HT1080 (cell line): ENCODE measurements around the gene BRSK2. TPM values are rescaled to one million over a fixed set of nuclear protein-coding genes. Genes with fewer than 3 reads are reported as not detected.
"Not testable (repeated sequence)": the region's sequence is repeated elsewhere in the genome, so short reads cannot be mapped to it uniquely, and the experiment has no call there.

Experiments
- DNase-seq: peaks from one replicate; pipeline ENCODE4 v3.0.0-alpha.2; 2015; ENCODE audit warnings: low read depth
- total RNA-seq: library from RNA; depleted of rRNA; stranded (reverse); fragments of >200 nt; shearing (Covaris generic); gene quantifications from 2 replicates; pipeline ENCODE4 v1.2.3, GENCODE V29; 2014

BRSK2 gene
- total RNA-seq, 1 experiment from 2014 or later = 0.58 TPM

- no peak for DNase-seq
These were observed 18.6 kb downstream of the BRSK2 start for GRCh38 chr11:1408346-1408745.

GRCh38 chr11:1409108-1409851, 19.5 kb downstream of the BRSK2 start:
- no peak for DNase-seq

- not testable (repeated sequence) for DNase-seq
These were observed 20.1 kb downstream of the BRSK2 start for GRCh38 chr11:1409852-1410125.

- no peak for DNase-seq
These were observed 20.9 kb downstream of the BRSK2 start for GRCh38 chr11:1410366-1411291.

- no peak for DNase-seq
These were observed 21.6 kb downstream of the BRSK2 start for GRCh38 chr11:1411301-1411700.

- not testable (repeated sequence) for DNase-seq
These were observed 22.0 kb downstream of the BRSK2 start for GRCh38 chr11:1411739-1412138.

GRCh38 chr11:1412377-1413095, 22.8 kb downstream of the BRSK2 start:
- no peak for DNase-seq

- DNase-seq = no peak
These were observed 24.9 kb downstream of the BRSK2 start for GRCh38 chr11:1414650-1415049.

GRCh38 chr11:1415631-1416030, 25.9 kb downstream of the BRSK2 start:
- no peak for DNase-seq

- DNase-seq = not testable (repeated sequence)
These were observed 28.6 kb downstream of the BRSK2 start for GRCh38 chr11:1418192-1418795.

GRCh38 chr11:1419811-1420210, 30.1 kb downstream of the BRSK2 start:
- DNase-seq = no peak

- no peak for DNase-seq
These were observed 31.6 kb downstream of the BRSK2 start for GRCh38 chr11:1421291-1421690.

- no peak for DNase-seq
These were observed 32.7 kb downstream of the BRSK2 start for GRCh38 chr11:1422481-1422880.

- no peak for DNase-seq
These were observed 33.2 kb downstream of the BRSK2 start for GRCh38 chr11:1422981-1423380.

GRCh38 chr11:1423406-1423805, 33.7 kb downstream of the BRSK2 start:
- not testable (repeated sequence) for DNase-seq

- no peak for DNase-seq
These were observed 35.3 kb downstream of the BRSK2 start for GRCh38 chr11:1425006-1425405.

- DNase-seq = no peak
These were observed 35.7 kb downstream of the BRSK2 start for GRCh38 chr11:1425439-1425838.

GRCh38 chr11:1428762-1429316, 39.1 kb downstream of the BRSK2 start:
- no peak for DNase-seq

GRCh38 chr11:1433568-1433967, 43.8 kb downstream of the BRSK2 start:
- DNase-seq = no peak

GRCh38 chr11:1433977-1434640, 44.4 kb downstream of the BRSK2 start:
- no peak for DNase-seq

GRCh38 chr11:1435479-1435819, 45.7 kb downstream of the BRSK2 start:
- DNase-seq = not testable (repeated sequence)
